Erythroblast (primary cell): ENCODE data around the gene YY2.

Experiments
- GATA1 ChIP-seq: IDR thresholded peaks from 2 replicates; pipeline ENCODE4 v1.6.1; 2011; ENCODE audit warnings: low read depth, mild to moderate bottlenecking, control low read depth, low read length, moderate library complexity
- POLR2A ChIP-seq: IDR thresholded peaks from 2 replicates; pipeline ENCODE4 v1.6.1; 2011; ENCODE audit warnings: mild to moderate bottlenecking, low read length

- no peak for TF ChIP-seq POLR2A
- no peak for TF ChIP-seq GATA1
These were observed 10.7 kb upstream of the YY2 start for GRCh38 chrX:21845096-21845495.
